ENCODE data around the gene DTNB.
A peak's percentile ranks its signal among the peaks of the same experiment; 100 is the strongest.

The DTNB gene

DNA sequence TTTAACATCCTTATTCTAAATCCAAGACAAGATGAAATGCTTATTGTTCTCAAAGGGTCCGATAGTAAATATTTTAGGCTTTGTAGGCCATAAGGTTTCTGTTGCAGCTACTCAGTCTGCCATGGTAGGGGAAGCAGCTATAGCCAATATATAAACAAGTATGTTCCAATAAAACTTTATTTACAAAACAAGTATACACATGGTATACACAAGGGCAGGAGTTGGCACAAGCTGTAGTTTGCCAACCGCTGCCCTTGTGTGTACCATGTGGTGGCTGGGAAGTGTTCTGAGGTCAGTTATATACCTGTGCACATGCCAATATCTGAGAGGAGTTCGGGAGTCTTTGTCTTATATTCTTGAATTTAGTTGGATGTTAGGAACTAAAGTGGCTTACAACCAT lies 205.6 kb downstream of the DTNB start:
- DNase-seq (ENCODE audit: low read depth in 2 of 2), result no peak

DNA sequence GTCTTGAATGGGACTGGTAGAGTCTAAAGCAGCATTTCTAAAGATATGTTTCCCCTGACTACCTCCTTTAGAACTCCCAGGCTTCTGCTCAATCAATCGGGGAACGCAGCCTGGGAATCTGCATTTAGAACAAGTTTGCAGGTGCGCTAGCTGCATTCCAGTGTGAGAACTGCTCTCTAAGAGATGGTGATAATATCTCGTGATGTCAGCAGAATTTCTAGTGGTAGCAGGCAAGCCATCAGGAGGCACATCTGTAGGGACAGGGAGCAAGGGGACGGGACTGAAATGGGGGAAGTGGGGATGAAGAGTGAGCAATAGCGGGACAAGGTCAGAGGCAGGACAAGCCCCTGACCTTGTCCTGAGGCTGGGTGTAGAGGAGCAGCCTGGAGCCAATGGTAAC lies 211.4 kb downstream of the DTNB start:
- no peak for DNase-seq (ENCODE audit: low read depth in 2 of 2)

DNA sequence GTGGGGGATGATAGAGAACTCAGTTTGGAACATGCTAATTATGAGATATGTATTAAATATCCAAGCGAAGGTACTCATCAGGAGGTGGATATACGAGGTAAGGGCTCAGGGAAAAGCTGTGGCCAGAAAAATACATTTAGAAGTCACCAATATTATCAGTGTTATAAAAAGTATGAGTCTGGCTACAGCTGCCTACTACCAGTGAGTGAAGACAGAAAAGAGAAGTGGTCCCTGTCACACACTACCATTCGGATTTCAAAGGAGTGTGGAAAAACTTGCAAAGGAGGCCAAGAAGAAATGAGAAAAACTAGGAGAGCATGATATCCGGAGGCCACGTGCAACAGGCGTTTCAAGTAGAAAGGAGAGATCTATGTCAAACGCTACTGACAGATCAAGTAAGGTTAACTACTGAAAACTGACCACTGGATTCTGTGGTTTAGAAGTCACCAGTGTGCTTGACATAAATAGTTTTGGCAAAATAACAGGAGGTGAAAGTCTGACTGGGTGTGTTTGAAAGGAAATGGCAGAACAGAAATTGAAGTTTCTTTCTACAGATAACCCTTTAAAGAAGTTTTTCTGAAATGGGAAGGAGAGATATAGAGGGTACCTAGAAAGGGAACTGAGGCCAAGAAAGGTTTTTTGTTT lies 213.0 kb downstream of the DTNB start:
- DNase-seq (ENCODE audit: low read depth in 2 of 2), result no peak

DNA sequence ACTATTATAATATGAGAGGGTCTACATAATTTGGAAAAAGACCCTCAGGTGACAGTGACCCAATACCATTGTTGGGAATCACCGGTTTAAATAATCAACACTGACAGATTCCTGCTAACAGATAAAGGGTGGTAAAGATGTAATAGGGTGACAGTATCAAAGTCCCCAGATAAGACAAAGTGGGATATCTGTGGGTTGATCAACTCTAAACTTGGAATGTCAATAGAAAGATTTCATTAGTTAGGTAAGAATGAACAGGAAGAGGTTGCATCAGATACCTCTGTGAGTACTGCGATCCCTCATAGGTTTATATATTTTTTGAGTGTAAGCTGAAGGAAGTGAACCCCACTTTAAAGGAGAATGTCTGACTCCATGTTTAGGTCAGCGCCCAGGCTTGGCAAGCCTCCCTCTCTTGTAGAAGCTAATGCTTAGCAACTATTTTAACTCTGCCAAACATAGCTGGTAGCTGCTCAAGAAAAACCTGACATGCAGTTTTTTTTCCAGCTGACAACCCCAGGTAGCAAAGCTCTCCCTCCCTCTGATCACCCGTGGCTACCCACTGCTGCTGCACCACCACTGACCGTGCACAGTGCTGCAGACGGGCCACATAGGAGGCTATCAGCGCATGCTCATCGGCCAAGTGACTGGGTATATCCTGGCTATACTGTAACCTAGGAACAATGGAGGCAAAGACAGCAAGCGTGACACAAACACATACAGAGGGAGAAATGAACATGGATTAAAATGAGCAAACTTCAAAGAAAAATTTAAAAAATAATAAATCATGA lies 218.4 kb downstream of the DTNB start:
- DNase-seq (ENCODE audit: low read depth in 2 of 2), result no peak

DNA sequence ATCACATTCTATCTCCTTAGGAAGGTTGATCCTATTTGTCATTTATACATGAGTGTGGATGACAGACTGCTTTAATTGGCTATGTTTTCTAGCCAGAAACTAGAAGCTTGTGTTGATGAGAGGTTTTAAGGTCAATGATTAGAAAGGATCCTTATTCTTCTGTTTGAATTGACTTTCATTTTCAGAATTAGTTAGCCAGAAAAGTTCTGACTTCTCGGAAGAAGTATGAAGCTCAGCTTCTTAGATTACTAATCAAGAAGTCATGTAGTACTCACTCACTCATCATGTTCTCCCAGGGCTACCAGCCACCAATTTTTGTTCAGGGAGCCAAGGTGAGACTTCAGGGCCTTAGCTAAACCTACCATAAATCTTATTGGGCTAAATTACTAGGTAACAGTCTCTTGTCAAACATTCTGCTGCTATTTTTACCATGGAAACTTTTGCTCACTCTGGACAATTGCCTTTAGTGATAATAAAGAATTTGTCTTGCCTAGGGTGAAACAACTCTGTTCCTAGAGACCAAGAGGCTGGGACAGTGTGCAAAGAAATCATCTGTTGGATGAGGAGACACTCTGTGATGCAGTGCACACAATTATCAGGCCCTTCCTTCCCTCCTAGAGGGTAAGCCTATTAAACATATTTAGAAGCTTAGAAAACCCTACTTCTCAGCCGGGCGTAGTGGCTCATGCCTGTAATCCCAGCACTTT lies 220.0 kb downstream of the DTNB start:
- peak in 1 of 2 donors; percentile 3 for DNase-seq (ENCODE audit: low read depth in 2 of 2)

DNA sequence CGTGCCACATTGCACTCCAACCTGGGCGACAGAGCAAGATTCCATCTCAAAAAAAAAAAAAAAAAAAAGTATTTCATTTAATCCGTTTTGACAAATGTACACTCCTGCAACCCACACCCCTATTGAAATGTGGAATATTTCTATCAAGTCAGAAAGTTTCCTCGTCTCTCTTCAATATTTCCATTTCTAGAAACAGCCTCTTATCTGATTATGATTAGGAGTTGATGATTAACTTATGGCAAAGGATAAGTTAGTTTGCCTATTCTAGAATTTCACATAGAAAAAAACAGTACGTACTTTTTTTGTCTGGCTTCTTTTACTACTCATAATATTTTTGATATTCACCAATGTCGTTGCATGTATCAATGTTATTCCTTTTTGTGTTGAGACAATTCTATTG lies 224.6 kb downstream of the DTNB start:
- no peak for DNase-seq (ENCODE audit: low read depth in 2 of 2)

DNA sequence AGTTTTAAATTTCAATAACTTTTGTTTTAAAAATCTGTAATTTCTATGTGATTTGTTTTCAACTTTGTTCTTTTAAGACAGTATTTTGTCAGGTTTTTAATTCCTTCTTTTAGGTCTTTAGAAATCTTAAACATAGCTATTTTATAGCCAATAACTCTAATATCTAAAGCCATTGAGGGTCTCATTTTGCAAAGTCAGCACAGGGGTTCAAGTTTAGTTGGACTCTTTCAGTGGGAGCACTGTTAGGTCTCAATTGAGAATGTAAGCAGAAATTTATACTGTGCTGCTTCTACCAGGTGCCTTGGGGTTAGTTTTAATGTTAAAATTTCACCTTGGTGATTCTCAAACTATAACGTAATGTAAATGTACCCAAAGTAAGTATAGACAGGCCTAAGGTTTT lies 226.4 kb downstream of the DTNB start:
- DNase-seq (ENCODE audit: low read depth in 2 of 2), result no peak

DNA sequence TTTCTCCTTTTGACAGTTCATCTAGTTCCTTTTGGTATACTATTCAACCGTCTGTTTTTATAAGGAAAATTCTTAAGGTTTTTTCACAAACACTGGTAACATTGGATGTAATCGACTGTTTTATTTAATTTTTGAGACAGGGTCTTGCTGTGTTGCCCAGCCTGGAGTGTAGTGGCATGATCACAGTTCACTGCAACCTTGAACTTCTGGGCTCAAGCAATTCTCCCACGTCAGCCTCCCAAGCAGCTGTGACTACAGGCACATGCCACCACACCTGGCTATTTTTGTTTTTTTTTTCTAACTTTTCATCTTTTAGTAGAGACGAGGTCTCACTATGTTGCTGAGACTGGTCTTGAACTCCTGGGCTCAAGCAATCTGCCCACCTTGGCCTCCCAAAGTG lies 227.3 kb downstream of the DTNB start:
- DNase-seq (ENCODE audit: low read depth in 2 of 2), result no peak

DNA sequence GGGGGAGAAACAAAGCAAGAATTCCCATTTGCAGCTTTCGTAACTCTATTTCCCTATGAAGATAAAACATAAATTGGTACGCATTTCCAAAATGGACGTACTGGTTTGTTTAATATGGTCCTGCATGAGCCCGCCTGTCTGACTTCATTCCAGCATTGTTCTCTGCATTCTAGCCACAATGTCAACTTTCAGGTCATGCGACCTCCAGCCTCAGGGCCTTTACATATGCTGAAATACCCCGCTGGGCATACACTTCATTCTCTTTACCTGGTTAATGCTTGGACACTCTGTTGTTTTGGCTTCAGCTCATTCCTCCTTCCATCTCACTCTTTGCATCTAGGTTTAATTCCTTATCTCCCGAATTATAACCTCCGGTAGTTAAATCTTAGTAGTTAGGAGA lies 227.9 kb downstream of the DTNB start:
- DNase-seq (ENCODE audit: low read depth in 2 of 2), result no peak

DNA sequence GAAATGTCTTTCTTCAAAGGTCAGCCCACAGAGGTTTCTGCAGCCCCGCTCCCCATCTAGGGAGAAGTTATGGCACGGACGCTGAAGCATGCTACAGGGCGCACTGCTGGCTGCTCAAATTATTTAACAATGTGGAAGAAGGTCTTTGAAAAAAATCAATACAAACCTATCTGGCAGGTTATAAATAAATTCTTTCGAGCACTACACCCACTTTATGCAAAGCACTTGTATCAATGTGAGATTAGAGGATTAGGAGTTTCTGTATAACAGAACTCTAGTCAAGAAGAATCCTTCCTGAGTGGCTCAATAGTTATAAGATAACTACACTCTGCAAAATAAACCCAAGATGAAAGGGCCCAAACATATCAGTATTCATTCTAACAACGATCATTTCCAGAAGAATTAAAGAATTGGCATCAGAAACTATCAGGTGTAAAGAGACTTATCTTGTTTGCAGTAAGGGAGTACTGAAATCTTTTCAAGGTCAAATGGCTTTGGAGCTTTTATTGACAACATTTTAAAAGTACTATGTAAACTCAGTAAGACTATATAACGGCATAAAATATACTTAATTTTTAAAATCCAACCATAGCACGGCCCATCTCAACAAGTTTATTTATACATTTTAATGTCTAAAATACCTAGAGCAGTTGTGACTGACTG lies 228.6 kb downstream of the DTNB start:
- no peak for DNase-seq (ENCODE audit: low read depth in 2 of 2)

DNA sequence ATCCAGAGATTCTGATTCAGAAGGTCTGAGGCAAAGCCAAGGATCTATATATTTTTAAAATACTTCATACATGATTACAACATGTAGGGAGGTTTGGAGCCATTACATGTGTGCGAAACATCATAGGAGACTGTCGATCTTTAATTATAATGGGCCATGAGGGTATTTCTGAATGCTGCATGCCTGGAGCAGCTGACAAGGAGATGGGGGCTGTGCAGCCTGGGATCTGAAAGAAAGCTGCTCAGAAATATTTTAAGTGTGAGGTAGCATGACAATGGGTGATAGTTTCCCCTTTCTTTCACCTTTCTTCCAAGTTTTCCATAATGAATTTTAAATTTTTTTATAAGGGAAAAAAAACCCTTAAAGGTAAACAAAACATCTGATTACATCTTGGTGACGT lies 229.6 kb downstream of the DTNB start:
- DNase-seq (ENCODE audit: low read depth in 2 of 2), result no peak

DNA sequence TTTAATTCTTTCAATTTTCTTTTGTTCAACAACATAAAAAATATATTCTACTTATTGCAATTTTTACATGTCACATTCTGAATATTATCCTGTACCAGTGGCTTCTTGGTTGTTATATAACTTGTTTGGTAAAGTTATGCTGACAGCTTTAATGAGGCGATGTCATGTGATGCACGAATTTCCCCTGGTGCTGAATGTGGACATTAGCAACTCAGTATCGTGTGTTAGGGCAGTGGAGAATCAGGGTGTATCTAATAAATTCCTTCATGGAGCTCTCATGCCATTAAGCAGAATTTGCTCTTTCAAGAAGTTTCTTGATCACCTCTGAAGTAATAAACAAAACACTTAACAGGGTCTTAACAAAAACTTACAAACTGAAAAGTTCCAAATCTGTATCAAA lies 232.0 kb downstream of the DTNB start:
- no peak for DNase-seq (ENCODE audit: low read depth in 2 of 2)

DNA sequence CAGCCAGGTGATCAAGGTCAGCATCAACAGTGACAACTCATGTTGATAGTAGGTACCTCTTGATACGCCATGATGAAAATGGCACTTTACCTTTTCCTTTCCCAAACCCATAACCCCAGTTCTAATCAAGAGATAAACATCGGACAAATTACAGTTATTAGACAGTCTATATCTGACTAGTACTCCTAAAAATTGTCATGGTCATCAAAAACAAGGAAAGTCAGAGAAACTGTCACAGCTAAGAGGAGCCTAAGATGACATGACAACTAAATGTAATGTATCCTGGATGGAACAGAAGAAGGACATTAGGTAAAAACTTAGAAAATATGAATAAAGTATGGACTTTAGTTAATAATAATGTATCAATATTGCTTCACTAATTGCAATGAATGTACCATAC lies 234.6 kb downstream of the DTNB start:
- no peak for DNase-seq (ENCODE audit: low read depth in 2 of 2)

DNA sequence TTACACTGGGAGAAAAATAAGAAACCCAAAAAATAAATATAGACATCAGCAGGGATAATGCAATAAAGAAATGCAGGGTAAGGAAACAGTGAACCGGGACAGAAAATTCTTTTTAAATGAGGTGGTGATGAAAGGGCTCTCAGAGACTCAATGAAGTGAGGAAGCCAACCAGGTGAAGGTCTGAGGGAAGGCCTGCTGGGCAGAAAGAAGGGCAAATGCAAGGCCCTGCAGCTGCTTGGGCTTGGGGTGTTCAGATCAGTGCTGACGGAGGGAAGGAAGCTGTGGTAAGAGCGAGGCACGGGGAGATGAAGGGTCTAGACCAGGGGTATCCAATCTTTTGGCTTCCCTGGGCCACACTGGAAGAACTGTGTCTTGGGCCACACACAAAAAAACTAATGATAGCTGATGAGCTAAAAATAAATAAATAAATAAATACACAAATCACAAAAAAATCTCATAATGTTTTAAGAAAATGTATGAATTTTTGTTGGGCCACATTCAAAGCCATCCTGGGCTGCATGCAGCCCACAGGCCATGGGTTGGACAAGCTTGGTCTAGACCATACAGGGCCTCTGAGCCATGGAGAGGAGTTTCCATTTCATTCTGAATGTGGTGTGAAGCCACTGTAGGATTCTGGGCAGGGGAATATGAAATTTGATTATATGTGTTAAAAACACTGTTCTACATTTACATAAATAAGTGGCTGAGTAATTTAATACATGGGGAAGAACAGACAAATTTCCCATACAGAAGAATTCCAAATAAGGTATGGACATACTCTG lies 235.3 kb downstream of the DTNB start:
- DNase-seq (ENCODE audit: low read depth in 2 of 2), result no peak

DNA sequence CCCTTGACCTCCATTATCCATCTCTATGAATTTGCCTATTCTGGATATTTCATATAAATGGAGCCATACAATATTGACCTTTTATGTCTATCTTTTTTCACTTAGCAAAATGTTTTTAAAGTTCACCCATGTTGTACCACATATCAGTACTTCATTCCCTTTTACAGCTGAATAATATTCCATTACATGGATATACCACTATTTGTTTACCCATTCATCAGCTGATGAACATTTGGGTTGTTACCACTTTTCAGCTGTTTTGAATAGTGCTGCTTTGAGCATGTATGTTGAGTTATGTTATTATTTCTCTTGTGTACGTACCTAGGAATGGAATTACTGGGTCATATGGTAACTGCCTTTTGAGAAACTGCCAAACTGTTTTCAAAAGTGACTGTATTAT lies 238.0 kb downstream of the DTNB start:
- DNase-seq (ENCODE audit: low read depth in 2 of 2), result no peak

DNA sequence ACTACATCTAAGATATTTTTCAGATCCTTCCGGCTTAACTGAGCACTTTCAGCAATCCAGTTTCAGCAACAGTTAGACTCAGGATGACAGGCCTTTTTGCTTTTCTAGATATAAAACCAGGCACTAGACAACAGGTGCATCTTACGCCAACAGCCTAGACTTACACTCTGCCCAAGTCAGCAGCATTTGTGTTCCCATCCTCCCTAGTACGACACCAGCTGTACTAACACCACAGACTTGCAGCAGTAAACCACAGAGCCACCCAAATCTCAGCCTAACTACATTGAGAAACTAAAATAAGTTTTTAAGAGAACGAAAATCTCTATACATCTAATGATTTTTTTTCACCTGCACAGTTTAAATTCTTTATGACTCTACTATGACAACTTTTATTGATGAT lies 241.8 kb downstream of the DTNB start:
- no peak for DNase-seq (ENCODE audit: low read depth in 2 of 2)

DNA sequence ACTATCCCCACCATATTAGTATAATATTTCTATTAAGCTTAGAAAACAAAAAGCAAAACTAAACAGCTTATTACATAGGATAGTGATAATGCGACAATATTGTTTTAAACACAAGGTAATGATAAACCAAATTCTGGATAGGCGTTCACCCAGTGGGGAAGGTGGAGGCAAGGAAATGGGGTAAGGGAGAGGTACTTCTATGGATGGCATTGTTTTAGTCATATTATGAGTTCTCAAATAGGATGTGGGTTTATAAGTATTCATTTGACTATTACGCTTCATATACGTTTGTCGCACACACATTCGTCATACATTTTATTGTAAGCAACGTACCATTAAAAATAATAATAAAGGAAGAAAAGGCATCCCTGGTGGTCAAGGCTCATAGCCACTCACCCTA lies 242.8 kb downstream of the DTNB start:
- no peak for DNase-seq (ENCODE audit: low read depth in 2 of 2)

DNA sequence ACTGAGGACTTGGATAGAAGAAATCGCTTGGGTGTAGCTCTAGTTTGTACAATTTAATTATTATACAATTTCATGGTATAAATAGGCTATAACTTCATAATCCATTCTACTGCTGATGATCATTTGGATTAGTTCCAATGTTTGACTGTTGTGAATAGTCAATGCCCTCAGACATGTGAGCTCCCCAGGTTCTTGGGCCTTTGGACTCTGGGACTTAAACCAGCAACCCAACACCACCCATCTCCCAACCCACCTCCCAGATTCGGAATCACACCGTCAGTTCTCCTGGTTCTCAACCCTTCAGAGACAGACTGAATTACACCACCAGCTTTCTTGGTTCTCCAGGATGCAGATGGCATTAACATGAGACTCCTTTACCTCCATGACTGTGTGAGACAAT lies 247.1 kb downstream of the DTNB start:
- DNase-seq (ENCODE audit: low read depth in 2 of 2), result no peak

DNA sequence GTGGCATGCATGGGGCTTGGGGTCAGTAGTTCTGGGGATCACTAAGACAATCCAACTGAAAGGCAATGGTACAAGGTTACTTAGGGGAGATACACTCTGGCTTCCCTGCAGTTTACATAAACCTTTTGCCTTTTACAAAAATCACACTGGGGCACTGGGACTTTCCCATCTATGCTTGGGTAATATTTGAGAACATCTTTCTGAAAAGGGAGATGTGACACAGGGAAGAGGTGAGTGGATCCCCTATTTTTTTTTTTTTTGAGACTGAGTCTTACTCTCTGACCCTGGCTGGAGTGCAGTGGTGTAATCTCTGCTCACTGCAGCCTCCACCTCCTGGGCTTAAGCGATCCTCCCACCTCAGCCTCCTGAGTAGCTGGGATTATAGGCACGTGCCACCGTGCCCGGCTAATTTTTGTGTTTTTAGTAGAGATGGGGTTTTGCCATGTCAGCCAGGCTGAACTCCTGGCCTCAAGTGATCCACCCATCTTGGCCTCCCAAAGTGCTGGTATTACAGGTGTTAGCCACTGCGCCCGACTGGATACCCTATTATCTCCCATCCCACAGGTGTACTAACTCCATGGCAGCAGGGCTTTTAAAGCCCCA lies 248.8 kb downstream of the DTNB start:
- DNase-seq (ENCODE audit: low read depth in 2 of 2), result no peak

DNA sequence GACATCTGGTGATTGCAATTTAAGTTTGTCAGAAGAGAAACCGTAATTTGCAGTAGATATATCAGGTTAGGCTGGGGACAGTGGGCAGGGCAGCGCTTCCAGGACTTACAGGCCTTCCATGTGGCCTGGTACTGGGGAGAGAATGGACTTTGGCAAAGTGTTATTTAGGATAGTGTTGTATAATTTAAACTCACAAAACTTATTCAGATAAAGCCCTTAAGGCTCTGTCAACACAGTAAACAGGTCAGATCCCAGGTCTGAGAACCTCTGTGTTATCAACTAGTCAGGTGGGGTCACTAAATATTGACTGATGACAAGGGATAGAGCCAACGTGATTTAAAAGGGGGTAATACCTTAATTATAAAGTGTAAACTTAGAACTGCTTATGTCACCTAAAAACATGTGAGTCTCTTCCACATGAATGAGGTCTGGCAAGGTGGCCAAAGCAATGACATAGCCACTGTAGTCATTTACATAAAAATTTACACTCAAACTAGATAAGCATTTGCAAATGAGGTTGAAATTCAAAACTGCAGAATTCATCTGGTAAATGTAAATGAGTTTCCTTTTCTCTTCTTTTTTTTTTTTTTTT lies 251.5 kb downstream of the DTNB start:
- no peak for DNase-seq (ENCODE audit: low read depth in 2 of 2)

DNA sequence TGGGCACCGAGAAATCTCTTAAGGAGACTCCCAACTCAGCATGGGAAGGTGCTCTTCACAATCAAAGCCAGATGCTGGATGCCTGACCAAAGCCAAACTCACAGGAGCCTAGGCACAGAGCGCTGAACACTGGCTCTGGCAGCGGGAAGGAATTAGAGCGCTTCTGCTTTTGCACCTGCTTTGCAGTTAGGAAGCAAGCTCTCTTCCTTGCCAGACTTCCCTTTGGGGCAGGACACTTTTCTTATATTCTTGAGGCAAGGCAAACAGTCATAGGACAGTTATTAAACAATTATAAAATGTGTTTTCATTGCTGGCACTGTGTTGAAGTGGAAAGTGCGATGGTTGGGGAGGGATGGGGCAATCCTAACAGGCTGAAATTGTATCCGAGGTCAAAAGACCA lies 252.1 kb downstream of the DTNB start:
- no peak for DNase-seq (ENCODE audit: low read depth in 2 of 2)
